Femur (tissue), 1 donor: ENCODE results near the gene AQP3.
A peak's percentile ranks its signal among the peaks of the same experiment; 100 is the strongest.
"Not testable (repeated sequence)": the region's sequence is repeated elsewhere in the genome, so short reads cannot be mapped to it uniquely, and the experiment has no call there.

Experiments used
- DNase-seq: peaks from one replicate; pipeline ENCODE4 v3.0.0-alpha.2; 2017

AQP3 gene

GRCh38 chr9:33446946-33447798 lies at the start of gene AQP3:
TSS of gene AQP3 (minus strand) at chr9:33447593. CDS start at chr9:33447530, 63 bp downstream.
- peak; percentile 78 for DNase-seq

- DNase-seq = not testable (repeated sequence)
These were observed 46.4 kb upstream of the AQP3 start for GRCh38 chr9:33493819-33494218.

- DNase-seq = no peak
These were observed 41.7 kb upstream of the AQP3 start for GRCh38 chr9:33489066-33489465.

GRCh38 chr9:33485312-33485711 lies 37.9 kb upstream of the AQP3 start:
- not testable (repeated sequence) for DNase-seq

- DNase-seq = no peak
These were observed 33.6 kb upstream of the AQP3 start for GRCh38 chr9:33480976-33481375.

- DNase-seq = no peak
These were observed 32.7 kb upstream of the AQP3 start for GRCh38 chr9:33480106-33480505.

GRCh38 chr9:33476503-33476902 lies 29.1 kb upstream of the AQP3 start:
- no peak for DNase-seq

- DNase-seq = no peak
These were observed 28.0 kb upstream of the AQP3 start for GRCh38 chr9:33475357-33475756.

GRCh38 chr9:33473643-33474352 lies 26.4 kb upstream of the AQP3 start, which contains the start of gene NOL6:
TSS of gene NOL6 (minus strand) at chr9:33473924. CDS start at chr9:33473842, 82 bp downstream.
- peak; percentile 99 for DNase-seq

- DNase-seq = no peak
These were observed 25.7 kb upstream of the AQP3 start for GRCh38 chr9:33472881-33473615.

- DNase-seq = no peak
These were observed 24.9 kb upstream of the AQP3 start for GRCh38 chr9:33472171-33472880.

GRCh38 chr9:33471361-33471760 lies 24.0 kb upstream of the AQP3 start:
- DNase-seq = no peak

GRCh38 chr9:33469891-33470290 lies 22.5 kb upstream of the AQP3 start:
- DNase-seq = no peak

GRCh38 chr9:33468797-33469621 lies 21.6 kb upstream of the AQP3 start:
- DNase-seq = no peak

- DNase-seq = no peak
These were observed 20.9 kb upstream of the AQP3 start for GRCh38 chr9:33468215-33468730.

GRCh38 chr9:33467526-33467925 lies 20.1 kb upstream of the AQP3 start:
- DNase-seq = no peak

- peak; percentile 52 for DNase-seq
These were observed 19.4 kb upstream of the AQP3 start for GRCh38 chr9:33466565-33467495.

- DNase-seq = no peak
These were observed 18.5 kb upstream of the AQP3 start for GRCh38 chr9:33465596-33466564.

GRCh38 chr9:33465096-33465495 lies 17.7 kb upstream of the AQP3 start:
- DNase-seq = no peak
